ENCODE measurements around the gene PTCHD1.

PTCHD1 gene

GRCh38 chrX:23422912-23423311, 88.3 kb downstream of the PTCHD1 start:
- DNase-seq, result no peak

DNA sequence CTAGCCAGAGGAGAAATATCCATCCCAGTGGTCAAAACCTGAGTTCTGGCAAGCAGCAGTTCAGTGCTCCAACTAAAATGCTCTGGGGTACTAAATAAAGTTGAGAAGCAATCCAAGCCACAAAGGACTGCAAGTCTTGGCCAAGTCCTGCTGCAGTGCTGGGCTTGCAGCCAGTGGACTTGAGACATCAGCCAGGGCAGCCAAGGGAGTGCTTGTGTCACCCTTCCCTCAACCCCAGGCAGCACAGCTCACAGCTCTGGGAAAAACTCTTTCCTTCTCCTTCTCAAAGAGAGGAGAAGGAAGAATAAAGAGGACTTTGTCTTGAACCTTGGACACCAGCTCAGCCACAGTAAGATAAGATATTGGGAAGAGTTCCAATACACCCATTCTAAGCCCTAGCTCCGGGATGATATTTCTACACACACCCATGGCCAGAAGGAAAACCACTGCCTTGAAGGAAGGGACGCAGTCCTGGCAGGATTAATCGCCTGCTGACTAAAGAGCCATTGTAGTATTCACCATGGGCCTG, 99.8 kb downstream of the PTCHD1 start:
- DNase-seq, result no peak

GRCh38 chrX:23435108-23435507, 100.5 kb downstream of the PTCHD1 start:
- DNase-seq, result no peak

GRCh38 chrX:23435575-23435974, 100.9 kb downstream of the PTCHD1 start:
- no peak for DNase-seq

- DNase-seq, result no peak
Measured at GRCh38 chrX:23436875-23437274, 102.2 kb downstream of the PTCHD1 start.

DNA sequence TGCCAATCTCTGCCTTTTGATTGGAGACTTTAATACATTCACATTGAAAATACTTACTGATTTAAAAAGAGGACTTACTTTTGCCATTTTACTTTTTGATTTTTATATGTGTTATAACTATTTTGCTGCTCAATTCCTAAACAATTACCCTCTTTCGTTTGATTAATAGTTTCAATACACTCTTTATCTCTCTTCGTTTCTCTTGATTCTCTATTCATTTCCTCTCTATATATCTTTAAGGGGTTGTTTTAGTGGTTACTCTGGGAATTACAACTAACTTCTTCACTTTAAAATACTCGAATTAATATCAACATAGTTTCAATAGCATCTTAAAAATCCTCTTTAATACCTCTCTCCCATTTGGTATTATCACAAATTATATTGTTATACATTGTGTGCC, 116.6 kb downstream of the PTCHD1 start:
- DNase-seq, result no peak
